NCI-H69 (cell line): ENCODE measurements around the gene VKORC1.

Experiments
- DNase-seq: peaks from one replicate; lab custom pipeline; 2025; lab: John Stamatoyannopoulos, UW

The VKORC1 gene

DNA sequence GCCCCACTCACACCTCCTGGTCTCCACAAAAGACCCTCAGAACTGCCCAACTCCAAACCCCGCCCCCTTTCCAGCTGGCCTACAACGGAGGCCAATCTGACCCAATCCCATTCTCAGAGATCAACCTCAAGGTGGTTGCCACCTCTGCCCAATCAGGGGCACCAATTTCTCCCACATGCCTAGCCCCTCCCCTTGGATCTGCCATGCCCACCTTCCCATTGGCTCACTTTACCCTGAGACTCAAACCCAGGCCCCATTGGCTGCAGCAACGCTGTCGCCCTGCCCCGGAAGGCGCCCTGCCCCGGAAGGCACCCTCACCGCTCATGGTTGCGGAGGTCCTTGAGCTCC lies 31.1 kb downstream of the VKORC1 start:
- DNase-seq = no peak

DNA sequence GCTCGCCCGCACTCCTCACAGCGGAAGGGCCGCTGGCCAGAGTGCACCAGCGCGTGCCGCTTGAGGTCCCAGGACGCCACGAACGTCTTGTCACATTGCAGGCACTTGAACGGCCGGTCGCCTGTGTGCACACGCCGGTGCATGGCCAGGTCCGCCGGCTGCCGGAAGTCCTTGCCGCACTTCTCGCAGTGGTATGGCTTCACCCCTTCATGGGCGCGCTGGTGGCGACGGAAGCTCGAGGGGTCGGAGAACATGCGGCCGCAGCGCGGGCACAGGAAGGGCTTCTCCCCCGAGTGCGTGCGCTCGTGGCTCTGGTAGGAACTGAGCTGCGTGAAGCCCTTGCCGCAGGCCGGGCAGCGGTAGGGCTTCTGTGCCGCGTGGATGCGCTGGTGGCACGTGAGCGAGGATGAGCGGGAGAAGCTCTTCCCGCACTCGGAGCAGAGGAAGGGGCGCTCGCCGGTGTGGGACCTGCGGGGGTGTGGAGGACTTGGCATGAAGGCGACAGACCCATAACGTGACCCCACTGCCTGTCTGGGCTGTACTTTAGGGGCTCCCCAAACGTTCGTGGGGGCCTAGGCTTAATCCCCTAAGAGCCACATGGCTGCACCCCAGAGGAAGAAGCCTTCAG lies 32.7 kb downstream of the VKORC1 start:
- no peak for DNase-seq

DNA sequence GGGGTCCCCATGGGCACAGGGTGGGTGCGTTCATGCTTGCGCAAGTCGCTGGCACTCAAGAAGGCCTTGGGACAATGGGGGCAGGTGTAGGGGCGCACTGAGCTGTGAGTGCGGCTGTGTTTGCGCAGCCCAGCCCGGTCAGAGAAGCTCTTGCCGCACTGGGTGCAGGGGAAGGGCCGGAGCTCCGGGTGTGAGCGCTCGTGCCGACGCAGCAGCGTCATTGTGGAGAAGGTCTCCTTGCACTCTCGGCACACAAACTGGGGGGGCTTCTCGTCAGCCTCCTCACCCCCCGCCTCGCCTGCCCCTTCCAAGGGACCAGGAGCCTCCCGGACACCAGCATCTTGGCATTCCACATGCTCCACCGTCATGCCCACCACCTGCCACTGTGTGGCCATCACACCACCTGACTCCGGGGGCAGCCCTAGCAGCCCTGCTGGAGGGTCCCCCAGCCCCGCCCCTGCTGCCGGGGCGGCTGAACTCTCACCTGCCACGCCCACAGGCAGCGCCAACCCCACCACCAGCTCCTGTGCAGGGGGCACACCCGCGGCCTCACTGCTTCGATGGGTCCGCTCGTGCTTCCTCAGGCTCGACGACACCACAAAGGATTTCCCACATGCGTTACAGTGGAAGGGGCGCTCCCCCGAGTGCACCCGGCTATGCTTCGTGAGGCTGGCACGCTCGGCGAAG lies 33.3 kb downstream of the VKORC1 start:
- DNase-seq = no peak

DNA sequence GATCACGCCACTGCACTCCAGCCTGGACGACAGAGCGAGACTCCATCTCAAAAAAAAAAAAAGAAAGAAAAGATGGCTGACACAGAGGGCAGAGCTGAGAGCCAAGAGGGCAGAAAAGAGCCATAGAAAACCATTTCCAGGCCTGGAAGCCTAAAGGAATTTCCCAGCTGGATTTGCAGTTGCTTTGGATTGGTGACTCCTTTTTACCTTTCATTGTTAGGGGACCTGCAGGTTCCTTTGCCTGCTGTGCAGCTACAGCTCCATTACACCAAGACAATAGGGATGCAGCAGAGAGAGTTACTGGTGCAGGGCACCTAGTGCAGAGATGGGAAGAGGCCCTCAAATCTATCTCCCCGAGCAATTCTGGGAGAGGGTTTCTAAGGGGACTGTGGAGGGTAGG lies 39.0 kb downstream of the VKORC1 start:
- no peak for DNase-seq

DNA sequence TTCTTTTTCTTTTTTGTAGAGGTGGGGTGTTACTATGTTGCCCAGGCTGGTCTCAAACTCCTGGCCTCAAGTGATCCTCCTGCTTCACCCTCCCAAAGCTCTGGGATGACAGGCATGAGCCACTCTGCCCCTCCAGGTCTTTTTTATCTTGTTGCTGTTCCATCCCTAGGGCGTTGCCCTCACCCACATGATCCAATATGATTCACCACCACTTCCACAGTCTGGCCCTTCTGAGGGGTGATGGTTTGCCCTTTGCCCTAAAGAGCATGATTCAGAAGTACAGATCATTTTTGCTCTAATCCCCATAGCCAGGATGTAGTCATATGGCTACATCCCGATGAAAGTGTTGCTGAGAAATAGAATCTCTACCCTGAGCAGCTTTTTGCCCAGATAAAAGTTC lies 42.5 kb downstream of the VKORC1 start:
- no peak for DNase-seq

DNA sequence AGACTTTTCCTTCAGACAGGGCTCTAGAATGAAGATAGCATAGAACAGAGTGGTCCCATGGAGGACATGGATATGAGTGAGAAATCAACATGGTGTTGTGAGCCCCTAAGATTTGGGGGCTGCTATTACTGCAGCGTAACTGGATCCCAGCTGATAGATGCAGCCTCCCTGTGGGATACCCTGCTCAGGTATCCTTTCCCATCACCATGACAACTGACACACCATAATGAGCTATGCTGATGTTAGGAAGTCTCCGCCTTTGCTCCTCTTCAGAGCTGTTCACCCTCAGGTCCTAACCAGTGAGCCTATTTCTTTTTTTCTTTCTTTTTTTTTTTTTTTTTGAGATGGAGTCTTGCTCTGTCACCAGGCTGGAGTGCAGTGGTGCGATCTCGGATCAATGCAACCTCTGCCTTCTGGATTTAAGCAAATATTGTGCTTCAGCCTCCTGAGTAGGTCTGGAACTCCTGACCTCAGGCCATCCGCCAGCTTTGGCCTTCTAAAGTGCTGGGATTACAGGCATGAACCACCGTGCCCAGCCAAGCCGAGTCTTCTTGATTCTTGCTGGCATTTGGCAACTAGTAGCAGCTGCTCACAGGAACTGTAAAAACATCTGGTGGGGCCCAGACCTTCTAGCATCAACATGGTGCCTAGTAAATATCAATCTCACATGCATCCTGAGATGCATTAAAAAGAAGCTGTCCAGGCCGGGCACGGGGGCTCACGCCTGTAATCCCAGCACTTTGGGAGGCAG lies 44.1 kb downstream of the VKORC1 start:
- DNase-seq = peak; percentile 40

DNA sequence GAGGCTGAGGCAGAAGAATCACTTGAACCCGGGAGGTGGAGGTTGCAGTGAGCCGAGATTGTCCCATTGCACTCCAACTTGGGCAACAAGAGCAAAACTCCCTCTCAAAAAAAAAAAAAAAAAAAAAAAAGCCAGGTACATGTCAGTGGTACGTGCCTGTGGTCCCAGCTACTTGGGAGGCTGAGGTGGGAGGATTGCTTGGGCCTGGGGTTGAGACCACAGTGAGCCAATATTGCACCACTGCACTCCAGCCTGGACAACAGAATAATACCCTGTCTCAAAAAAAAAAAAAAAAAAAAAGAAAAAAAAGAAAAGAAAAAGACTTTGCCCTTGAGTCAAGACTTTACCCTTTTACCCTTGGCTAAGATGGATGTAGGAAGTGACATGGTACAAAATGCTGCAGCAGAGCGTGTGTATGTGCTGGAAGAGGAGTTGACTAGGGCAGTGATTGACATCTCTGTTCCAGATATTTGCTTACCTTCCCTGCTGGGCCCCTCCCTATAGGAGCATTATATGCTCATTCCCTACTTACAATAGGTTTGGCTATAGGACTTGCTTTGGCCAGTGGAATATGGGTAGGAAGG lies 50.6 kb downstream of the VKORC1 start:
- no peak for DNase-seq

DNA sequence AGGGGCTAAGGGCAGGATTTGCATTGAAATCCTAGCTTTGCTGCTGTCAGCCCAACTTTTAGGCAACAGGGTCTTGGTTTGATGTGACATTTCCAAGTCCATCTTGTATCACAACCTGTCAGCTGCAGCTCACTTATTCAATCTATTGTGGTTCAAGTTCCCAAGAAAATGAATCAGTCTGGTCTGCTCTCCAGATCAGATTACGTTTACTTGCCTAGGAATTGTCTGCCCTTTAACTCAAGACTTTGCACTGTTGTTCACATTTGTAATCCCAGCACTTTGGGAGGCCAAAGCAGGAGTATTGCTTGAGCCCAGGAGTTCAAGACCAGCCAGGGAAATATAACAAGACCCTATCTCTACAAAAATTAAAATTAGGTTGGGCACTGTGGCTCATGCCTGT lies 51.2 kb downstream of the VKORC1 start:
- DNase-seq = no peak

DNA sequence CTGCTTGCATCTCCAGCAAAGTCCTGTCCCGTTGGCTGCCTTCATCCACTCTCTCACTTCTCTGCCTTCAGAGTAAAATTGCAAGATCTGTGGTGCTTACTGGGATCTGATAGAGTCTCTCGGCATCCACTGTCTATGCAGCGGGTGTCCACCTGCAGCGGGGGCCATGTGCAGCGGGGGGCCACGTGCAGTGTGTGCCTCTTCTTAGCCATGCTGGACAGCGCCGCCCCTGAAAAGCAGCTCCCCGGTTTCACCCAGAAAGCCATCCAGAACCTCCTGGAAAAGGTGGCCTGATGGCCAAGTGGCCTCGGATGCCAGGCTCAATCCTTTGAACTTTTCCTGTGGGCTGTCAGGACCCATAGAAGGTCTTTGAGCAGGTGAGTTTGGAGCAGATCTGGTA lies 51.7 kb downstream of the VKORC1 start:
- DNase-seq = no peak
